HG02970 (cell line): ENCODE data around the gene CUX1.
"Not testable (repeated sequence)": the region's sequence is repeated elsewhere in the genome, so short reads cannot be mapped to it uniquely, and the experiment has no call there.

Experiments
- ATAC-seq: cut with Tn5 transposase; IDR thresholded peaks from one replicate; pipeline ENCODE4 v1.9.1; 2021; ENCODE audit warnings: mild to moderate bottlenecking, moderate library complexity, moderate number of reproducible peaks; ENCODE audit not compliant: unreplicated experiment, low FRiP score

CUX1 gene

GRCh38 chr7:102154425-102154824 is 337.0 kb downstream of the CUX1 start:
- no peak for ATAC-seq

DNA sequence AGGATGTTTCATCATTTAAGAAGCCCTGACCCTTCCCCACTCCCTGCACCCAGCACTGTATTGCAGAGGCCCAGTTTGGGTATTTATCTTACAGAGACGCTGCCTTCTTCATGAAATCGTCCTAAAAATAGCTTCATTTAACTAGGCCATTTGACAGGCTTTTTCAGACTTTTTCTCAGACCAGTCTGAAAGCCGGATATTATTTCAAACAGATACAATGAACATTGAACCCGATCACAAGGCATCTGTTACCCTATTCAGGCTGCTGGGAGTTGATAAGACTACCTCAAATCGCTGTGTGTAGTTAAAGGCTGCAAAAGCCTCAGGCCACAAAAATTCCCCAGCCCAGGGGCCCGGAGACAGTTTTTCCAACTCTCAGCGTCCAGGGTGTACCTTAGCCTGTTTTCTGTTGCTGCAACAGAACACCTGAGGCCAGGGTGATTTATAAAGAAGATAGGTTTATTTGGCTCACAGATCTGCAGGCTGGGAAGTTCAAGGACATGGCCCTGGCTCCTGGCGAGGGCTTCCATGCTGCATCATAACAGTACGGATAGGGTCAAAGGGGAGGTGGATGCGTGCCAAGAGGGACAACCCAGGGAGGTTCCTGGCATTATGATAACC is 338.5 kb downstream of the CUX1 start:
- ATAC-seq = no peak

DNA sequence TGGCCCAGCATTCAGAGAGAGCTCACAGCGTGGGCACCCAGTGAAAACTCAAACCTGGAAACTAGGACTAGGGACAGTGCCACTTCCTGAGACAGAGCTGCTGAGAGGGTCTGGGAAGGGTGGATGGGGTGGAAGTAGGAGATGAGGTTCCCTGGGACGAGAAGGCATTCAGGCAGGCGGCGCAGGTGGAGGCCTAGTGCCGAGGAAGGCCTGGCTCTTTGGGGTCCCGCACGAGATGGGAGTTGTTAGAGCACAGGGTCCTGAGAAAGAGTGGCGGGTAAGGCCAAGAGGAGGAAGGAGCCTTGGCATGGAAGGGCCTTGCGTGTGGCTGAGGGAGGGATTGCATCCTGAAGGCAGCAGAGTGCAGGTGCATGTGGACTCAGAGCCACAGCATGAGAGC is 339.4 kb downstream of the CUX1 start:
- no peak for ATAC-seq

GRCh38 chr7:102165136-102165535 is 347.7 kb downstream of the CUX1 start:
- no peak for ATAC-seq

GRCh38 chr7:102167254-102167653 is 349.8 kb downstream of the CUX1 start:
- no peak for ATAC-seq

GRCh38 chr7:102169651-102170392 is 352.4 kb downstream of the CUX1 start:
- ATAC-seq = no peak

DNA sequence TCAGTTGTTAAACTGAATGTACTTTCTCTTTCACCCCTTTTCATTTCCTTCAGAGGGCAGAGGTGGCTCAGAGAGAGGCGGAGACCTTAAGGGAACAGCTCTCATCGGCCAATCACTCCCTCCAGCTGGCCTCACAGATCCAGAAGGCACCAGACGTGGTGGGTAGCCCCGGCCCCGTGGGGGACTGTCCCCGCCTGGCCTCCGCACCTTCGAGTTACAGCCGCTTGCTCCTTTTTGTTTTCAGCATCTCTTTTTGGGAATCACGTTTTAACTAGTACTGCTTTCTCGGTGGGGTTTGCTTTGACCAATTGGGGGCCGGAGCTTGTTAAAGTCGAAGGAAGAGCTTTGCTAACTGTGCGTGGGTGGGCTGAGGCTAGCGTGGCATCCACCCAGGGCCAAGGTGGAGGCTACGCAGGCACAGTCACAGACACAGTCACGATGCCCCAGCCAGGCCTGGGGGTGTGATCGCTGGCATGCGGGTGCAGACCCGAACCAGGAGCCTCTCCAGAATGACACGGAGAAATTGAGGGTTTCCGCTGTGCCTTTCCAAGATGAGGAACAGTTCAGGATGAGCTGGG is 353.1 kb downstream of the CUX1 start:
- no peak for ATAC-seq

DNA sequence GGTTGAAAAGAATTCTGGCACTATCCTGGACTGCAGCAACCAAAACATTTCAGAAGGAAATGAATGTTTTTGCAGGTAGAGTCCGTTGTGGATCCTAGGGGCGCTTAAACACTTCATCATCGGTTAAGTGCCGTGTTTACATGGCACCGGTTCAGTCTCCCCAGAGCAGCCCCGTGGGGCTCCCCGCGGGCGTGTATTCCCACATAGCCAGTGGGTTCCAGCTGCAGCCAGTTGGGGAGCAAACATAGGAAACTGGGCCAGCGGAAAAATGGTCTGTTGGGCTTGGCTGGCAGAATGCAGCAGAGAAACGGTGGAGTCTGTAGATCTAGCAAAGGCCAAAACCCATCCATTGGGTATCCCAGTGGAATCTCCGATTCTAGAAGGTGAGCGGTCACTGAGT is 356.2 kb downstream of the CUX1 start:
- no peak for ATAC-seq

- no peak for ATAC-seq
These were observed 358.2 kb downstream of the CUX1 start for GRCh38 chr7:102175423-102176170.

DNA sequence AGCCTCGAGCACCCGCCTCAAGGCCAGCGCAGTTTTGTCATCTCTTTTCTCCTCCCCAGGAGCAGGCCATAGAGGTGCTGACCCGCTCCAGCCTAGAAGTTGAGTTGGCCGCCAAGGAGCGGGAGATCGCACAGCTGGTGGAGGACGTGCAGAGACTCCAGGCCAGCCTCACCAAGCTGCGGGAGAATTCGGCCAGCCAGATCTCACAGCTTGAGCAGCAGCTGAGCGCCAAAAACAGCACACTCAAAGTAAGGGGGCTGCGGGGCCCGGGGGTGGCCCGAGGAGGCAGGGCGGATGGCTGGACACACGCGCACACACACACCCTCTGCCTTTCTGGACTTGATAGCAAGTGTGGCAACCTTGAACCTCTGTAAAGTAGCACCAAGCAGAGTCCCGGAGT is 361.0 kb downstream of the CUX1 start:
- no peak for ATAC-seq

- ATAC-seq = no peak
These were observed 363.3 kb downstream of the CUX1 start for GRCh38 chr7:102180727-102181126.

- no peak for ATAC-seq
These were observed 364.1 kb downstream of the CUX1 start for GRCh38 chr7:102181517-102181916.

DNA sequence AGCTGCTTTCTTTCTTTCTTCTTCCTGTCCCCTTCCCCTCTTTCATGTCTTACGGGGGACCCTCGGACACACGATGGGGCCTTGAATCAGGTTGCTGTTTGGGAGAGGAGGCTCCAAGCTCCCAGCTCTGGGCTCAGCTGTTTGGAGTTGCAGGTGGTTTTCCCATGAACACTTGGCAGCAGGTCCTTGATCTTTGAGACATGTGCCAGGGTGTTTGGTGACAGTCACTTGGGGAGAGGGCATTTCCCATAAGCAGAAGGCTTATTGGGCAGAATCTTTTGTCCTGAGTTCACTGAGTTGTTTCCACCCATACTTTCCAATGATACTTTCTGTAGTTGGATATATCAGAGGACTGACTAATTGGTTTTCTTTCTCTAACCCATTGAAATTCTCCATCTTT is 364.6 kb downstream of the CUX1 start:
- ATAC-seq = no peak

- not testable (repeated sequence) for ATAC-seq
These were observed 366.4 kb downstream of the CUX1 start for GRCh38 chr7:102183848-102184247.

- ATAC-seq = no peak
These were observed 366.9 kb downstream of the CUX1 start for GRCh38 chr7:102184303-102184702.

DNA sequence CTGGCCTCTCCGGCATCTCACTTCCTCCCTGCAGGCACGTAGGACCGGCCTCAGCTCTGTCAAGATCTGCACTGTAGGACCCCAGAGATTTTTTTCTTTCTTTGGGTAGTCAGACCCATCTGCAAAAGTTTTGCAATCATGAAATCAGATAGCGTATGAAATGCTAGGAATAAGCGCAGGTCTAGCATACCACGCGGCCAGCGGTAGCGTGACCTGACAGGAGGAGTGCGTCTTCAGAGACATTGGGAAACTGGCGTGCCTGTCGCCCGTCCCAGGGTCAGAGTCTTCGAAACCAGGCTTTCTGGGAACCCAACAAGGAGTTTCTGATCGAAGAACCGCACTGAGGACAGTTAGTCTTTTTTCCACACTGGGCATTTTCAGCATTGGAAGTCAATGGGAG is 368.4 kb downstream of the CUX1 start:
- no peak for ATAC-seq

- ATAC-seq = no peak
These were observed 368.9 kb downstream of the CUX1 start for GRCh38 chr7:102186306-102186705.

GRCh38 chr7:102188746-102189145 is 371.3 kb downstream of the CUX1 start:
- ATAC-seq = no peak

DNA sequence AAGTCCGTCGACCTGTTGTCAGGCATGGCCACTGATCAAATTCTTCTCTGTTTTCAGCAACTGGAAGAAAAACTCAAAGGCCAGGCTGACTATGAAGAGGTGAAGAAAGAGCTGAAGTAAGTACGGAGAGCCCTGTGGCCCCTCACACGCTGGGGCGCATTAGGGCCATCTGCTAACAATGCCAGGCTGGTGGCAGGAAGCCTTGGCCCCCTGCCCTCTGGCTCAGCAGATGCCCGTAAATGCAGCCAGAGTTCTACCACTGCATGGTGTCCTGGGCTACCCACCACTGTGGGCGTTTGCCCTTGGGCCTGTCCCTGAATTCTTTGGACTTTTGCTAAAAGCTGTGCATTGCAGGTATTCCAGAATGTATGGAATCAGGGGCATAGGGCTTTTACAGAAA is 372.3 kb downstream of the CUX1 start:
- ATAC-seq = no peak

DNA sequence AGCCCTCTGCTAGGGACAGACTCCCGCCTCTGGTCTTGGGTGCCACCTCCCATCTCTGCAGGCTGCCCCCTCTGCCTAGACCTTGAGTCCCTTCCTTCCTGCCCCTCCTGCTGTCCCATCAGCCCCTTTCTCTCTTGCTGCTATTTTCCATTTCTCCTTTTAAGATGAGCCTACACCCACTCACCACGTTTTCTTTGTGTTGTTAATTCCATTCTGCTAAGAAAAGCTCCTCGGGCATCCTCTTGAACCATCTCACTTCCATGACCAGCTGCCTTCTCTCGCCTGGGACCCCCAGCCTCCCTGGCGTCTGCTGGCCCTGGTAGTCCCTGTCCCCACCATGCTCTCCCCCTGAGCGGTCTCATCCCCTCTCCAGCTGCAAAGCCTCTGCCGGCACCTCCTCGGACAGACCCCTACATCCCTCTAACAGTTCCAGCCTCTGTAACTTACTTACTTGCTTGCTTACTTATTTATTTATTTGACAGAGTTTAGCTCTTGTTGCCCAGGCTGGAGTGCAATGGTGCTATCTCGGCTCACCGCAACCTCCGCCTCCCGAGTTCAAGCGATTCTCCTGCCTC is 373.4 kb downstream of the CUX1 start:
- no peak for ATAC-seq
